ENCODE measurements around the gene PPIL1.
"Not testable (repeated sequence)": the region's sequence is repeated elsewhere in the genome, so short reads cannot be mapped to it uniquely, and the experiment has no call there.

Gene PPIL1

DNA sequence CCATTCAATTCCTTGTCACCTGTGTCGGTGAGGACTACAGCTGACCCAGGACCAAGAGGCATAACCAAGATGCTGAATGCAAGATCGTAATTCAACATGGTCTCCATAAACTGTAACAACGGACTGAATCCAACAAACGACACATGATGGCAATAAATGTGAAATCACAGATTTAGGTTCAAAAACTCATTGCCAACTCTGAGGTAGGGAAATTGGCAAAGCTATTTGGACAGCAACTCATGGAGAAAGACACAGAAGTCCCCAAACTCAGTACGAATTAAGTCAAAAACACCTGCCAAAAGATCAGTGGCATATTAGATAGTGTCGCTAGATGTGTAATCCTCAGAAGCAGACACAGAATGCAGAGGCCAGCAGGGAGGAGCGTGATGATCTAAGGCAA lies 60.4 kb downstream of the PPIL1 start:
- no peak for DNase-seq (ENCODE audit: low read depth)

DNA sequence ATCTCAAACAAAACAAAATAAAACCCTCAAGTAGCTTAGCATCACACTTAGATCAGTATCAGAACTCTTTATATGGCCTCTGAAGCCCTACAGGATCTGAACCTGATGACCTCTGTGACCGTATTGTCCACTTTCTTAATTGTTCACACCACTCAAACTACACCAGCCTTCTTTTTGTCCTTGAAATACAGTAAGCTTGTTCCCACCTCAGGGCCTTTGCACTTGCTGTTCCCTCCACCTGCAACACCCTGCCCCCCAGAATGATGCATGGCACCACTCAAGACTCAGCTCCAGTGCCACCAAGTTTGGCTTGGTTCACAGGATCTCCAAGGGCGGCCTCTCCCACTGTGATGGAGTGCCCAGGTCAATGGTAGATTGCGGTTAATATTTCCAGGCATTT lies 61.1 kb downstream of the PPIL1 start:
- DNase-seq (ENCODE audit: low read depth): no peak

DNA sequence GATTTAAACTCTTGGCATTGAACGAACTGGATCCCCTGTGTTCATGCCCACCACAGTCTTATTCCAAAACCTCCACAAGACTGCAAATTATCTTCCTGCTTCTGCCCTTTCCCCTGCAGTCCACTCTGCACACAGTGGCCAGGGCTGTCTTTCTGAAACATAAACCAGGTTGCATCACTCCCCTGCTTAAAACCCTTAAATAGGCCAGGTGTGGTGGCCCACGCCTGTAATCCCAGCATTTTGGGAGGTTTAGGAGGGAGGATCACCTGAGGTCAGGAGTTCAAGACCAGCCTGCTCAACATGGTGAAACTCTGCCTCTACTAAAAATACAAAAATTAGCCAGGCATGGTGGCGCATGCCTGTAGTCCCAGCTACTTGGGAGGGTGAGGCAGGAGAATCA lies 61.6 kb downstream of the PPIL1 start:
- DNase-seq (ENCODE audit: low read depth): not testable (repeated sequence)

DNA sequence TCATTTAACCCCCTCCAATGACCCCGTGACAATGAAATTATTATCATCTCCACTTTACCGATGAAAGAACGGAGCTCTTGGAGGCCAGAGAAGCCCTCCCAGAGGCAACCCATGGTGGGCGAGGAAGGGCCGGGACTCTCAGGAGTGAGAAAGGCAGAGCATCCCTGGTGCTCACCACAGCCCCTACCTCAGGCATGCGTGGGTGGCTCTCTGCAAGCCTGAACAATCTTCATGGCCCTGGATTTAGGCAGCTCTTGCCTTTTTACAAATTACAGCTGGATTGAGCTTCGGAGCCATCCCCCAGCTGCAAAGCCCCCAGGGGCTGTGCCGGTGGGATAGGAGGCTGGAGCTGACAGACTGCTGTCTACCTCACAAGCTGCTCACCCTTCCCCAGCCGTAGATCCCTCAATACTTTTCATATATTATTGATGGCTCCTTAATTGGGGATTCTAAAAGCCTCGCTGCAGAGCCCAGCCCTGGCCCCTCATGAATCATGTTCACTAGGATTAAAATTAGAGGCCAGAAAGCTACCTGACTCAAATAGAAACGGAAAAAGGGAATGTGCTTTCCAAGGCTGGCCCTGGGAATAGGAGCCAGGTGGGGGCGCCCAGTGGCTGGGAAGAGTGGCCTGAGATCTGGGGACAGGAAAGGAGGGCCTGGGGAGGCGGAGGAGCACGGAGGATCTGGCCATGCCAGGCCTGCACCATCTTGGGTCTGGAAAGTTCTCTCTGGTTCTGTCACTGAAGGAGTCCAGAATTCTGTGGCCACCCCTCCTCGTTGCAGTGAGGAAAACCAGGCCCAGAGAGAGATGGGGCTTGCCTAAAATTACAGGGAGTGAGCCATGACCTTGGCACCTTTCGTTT lies 64.4 kb downstream of the PPIL1 start:
- DNase-seq (ENCODE audit: low read depth): no peak

DNA sequence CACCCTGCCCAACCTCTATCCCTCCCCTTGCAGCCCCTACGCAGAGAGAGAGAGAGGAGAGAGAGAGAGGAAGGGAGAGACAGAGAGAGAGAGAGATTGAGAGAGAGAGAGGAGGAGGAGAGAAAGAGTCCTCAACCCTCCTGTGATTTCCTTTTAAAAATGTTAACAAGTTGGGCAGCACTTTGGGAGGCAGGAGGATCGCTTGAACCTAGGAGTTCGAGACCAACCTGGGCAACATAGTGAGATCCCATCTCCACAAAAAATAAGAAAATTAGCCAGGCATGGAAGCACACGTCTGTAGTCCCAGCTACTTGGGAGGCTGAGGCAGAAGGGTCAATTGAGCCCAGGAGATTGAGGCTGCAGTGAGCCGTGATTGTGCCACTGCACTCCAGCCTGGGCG lies 65.4 kb downstream of the PPIL1 start:
- DNase-seq (ENCODE audit: low read depth): no peak

DNA sequence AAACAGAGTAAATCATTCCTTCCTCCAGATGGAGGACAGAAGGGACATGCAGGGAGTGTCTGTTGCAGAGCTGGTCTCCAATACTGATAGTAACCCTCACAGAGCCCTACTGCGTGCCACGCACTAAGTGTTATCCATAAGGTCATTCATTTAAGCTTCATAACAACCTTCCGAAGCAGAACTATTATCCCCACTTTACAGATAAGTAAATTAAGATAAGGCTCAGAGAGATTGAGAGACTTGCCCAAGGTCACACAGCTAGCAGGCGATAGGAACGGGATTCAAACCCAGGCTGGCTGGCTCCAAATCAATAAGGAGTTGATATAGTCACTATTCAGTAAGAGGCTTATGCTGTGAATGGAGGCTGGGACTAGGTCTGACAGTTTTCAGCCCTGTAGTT lies 66.0 kb downstream of the PPIL1 start:
- DNase-seq (ENCODE audit: low read depth): no peak

DNA sequence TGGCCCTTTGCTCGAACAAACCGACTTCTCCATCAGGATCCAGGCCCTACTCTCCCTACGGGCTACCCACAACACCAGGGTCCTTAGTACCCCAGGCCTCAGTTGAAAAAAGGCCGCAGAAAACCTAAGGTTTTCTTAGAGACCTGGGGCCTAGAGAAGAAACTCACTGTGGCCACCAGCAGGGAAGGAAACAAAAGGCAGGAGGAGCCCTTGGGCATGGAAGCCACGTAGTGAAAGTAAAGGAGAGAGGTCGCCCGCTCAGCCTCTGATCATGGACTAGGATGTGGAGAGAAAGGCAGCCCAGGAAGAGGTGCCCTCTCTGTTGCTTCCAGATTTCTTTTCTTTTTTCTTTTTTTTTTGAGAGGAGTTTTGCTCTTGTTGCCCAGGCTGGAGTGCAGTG lies 66.9 kb downstream of the PPIL1 start:
- no peak for DNase-seq (ENCODE audit: low read depth)

DNA sequence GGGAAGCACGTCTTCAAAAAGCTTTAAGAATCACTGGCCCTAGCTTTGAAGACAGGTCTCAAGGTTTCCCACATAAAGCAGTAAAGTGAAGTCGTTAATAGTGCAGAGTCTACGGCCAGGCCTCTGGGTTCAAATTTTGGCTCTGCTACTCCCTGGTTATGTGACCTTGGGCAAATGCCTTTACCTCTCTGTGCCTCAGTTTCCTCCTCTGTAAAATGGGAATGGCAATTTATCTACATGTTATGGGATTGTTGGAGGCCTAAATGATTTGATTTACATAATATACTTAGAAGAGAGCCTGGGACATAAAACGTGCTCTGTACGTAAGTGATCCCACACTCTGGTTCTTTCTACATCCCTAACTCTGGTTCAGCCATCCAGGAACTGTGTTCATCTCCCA lies 67.5 kb downstream of the PPIL1 start:
- no peak for DNase-seq (ENCODE audit: low read depth)

DNA sequence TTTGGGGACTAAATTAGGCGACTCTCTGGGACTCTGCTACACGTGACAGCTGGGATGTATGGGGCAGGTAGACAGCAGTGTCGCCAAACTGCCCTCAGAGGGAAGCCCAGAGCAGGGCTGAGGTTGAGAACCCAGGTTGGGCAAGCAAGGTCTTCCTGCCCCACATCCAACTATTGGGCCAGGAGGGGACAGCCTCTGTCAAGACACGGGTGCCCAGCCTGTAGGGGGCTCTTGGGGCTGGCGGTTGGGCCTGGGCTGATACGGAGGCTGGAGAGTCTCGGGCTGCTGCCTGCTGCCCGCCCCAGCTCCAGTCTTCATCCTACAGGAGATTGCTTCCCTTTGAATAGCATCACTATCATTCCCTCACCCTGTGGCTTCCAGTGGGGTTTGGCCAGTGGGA lies 68.7 kb downstream of the PPIL1 start:
- no peak for DNase-seq (ENCODE audit: low read depth)

DNA sequence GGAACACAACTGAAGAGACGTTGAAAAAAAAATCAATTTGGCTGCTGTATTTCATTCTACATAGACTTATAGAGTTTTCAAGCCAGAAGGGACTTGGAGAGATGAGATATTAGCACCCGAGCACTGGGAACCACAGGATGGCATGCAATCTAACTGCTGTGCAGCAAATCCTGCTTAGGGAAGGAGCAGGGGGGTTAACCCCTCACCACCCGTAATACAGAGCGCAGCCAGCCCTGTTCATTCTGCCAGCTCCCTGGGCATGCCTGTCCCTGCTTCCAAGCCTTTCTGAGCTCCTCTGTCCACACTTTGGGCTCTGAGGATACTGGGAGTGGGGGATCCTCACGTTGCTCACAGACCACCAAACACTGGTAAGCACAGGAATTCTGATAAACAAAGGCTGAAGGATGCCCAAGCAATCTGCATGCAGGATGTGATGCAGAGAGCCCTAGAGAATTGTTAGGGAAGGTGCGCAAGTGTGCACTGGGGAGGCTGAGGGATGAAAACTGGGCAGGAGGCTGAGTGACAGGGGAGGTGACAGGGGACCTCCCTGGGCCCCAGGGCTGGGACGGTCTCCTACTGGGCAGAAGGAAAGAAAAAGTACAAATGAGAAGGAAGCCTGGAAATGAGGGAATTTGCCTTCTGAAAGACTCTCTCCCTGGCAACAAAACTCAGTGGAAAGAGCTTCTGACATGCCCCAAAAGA lies 69.4 kb downstream of the PPIL1 start:
- DNase-seq (ENCODE audit: low read depth): no peak

All from stimulated activated CD8-positive, alpha-beta memory T cell treated with anti-CD3 and anti-CD28 coated beads, Interleukin-12 subunit alpha, Interleukin-12 subunit beta, amount 100 ng/mL, for 1 hour (primary cell).